ENCODE results near the gene PPM1M. TPM values are rescaled to one million over a fixed set of nuclear protein-coding genes. Genes with fewer than 3 reads are reported as not detected.

The PPM1M gene
- total and polyA plus RNA-seq, 7 experiments from 2014 or later, result 55.8 to 135 (median 74.5) TPM

GRCh38 chr3:52250122-52250521 is 4.6 kb downstream of the PPM1M start:
- intact Hi-C loops (cut with micrococcal nuclease), result no loop called here
- peaks cover 0 to 6% (median 0%) of the 10 kb centered on the region in 11 donors for H3K9me3 Mint-ChIP-seq
- H3K27ac ChIP-seq (ENCODE audit: low read depth, low read length), result peak overlapping the region; percentile 87
- CTCF ChIA-PET, result interaction anchor here (1.2 to 3.2 kb wide), 4 partner anchors 10 to 28 kb away, joined by 4 to 16 read pairs (median 8); partner anchors contain the start of gene WDR82
- DNase-seq (no peak), ATAC-seq (no peak)
- no peak overlapping the region for H3K4me3 ChIP-seq (ENCODE audit: low read length)
- H3K36me3 Mint-ChIP-seq, result peaks cover 8 to 48% (median 15%) of the 10 kb centered on the region in 5 donors
- peak overlapping the region in 7 of 10 donors; percentile 15 to 87 (median 46) for H3K4me3 Mint-ChIP-seq
- H3K27me3 ChIP-seq (ENCODE audit: control insufficient read depth in 2 of 2, insufficient read depth in 2 of 2, low read length in 2 of 2), result no peaks in the 10 kb centered on the region
- peaks cover 38 to 90% (median 85%) of the 10 kb centered on the region in 7 donors for H3K4me1 Mint-ChIP-seq
- peaks cover 0 to 4% (median 0%) of the 10 kb centered on the region in 5 donors for H3K27me3 Mint-ChIP-seq
- POLR2A ChIA-PET, result interaction anchor here (1.2 to 46.3 kb wide), 8 partner anchors 9 to 34 kb away, joined by 3 to 1418 read pairs (median 24); partner anchors contain the start of genes GLYCTK, TWF2 and WDR82
- H3K9me3 ChIP-seq (ENCODE audit: control insufficient read depth in 2 of 3, low read length in 3 of 3), result no peaks in the 10 kb centered on the region
- peaks cover 55 to 85% of the 10 kb centered on the region in 2 donors for H3K4me1 ChIP-seq (ENCODE audit: control insufficient read depth in 2 of 2, insufficient read depth in 2 of 2, low read length in 2 of 2)
- peak overlapping the region; percentile 56 to 99 (median 92) for H3K27ac Mint-ChIP-seq
- H3K36me3 ChIP-seq (ENCODE audit: control insufficient read depth in 2 of 3, insufficient read depth in 3 of 3, low read length in 3 of 3), result peaks cover 0 to 34% (median under 1%) of the 10 kb centered on the region in 3 experiments

- peaks cover 15 to 58% (median 39%) of the 10 kb centered on the region in 5 donors for H3K36me3 Mint-ChIP-seq
- POLR2A ChIA-PET, result interaction anchor here (0.8 to 46.3 kb wide), 14 partner anchors 8 to 202 kb away, joined by 3 to 1418 read pairs (median 8); partner anchors contain the start of genes DUSP7, GLYCTK, NISCH and PPM1M
- peaks cover 0 to 4% (median 0%) of the 10 kb centered on the region in 11 donors for H3K9me3 Mint-ChIP-seq
- intact Hi-C loops (cut with micrococcal nuclease), result loop anchor here (1.0 kb wide), 9 partner anchors 8 to 86 kb away; partner anchors contain the start of genes PPM1M (in 2 of the 2), WDR82 (in 2 of the 2) and TWF2 (in 1 of the 2)
- peaks cover 0 to 4% (median 0%) of the 10 kb centered on the region in 5 donors for H3K27me3 Mint-ChIP-seq
- peak overlapping the region; percentile 82 to 97 (median 86) for H3K4me3 Mint-ChIP-seq
- peak; percentile 95 for ATAC-seq
- H3K36me3 ChIP-seq (ENCODE audit: control insufficient read depth in 2 of 3, insufficient read depth in 3 of 3, low read length in 3 of 3), result peaks cover 20 to 58% (median 29%) of the 10 kb centered on the region in 3 experiments
- no peaks in the 10 kb centered on the region for H3K27me3 ChIP-seq (ENCODE audit: control insufficient read depth in 2 of 2, insufficient read depth in 2 of 2, low read length in 2 of 2)
- H3K9me3 ChIP-seq (ENCODE audit: control insufficient read depth in 2 of 3, low read length in 3 of 3), result no peaks in the 10 kb centered on the region
- CTCF ChIA-PET, result interaction anchor here (0.6 to 3.5 kb wide), 17 partner anchors 8 to 1644 kb away, joined by 4 to 33 read pairs (median 9); partner anchors contain the start of genes TWF2 and WDR82
- H3K4me1 ChIP-seq (ENCODE audit: control insufficient read depth in 2 of 2, insufficient read depth in 2 of 2, low read length in 2 of 2), result peaks cover 55 to 91% of the 10 kb centered on the region in 2 donors
- peak overlapping the region; percentile 92 to 100 (median 98) for H3K27ac Mint-ChIP-seq
- H3K4me3 ChIP-seq (ENCODE audit: low read length), result peak overlapping the region; percentile 38
- H3K4me1 Mint-ChIP-seq, result peaks cover 46 to 99% (median 92%) of the 10 kb centered on the region in 7 donors
- DNase-seq, result peak in 8 of 9 donors; percentile 81 to 95 (median 94)
- H3K27ac ChIP-seq (ENCODE audit: low read depth, low read length), result peak overlapping the region; percentile 87
Observed at GRCh38 chr3:52253314-52254304, 8.1 kb downstream of the PPM1M start.

- Histone ChIP-seq H3K27ac (ENCODE audit: low read depth, low read length) (peak overlapping the region; percentile 87), H3K4me1 (ENCODE audit: control insufficient read depth in 2 of 2, insufficient read depth in 2 of 2, low read length in 2 of 2) (peaks cover 51 to 91% of the 10 kb centered on the region in 2 donors), H3K27me3 (ENCODE audit: control insufficient read depth in 2 of 2, insufficient read depth in 2 of 2, low read length in 2 of 2) (no peaks in the 10 kb centered on the region), H3K9me3 (ENCODE audit: control insufficient read depth in 2 of 3, low read length in 3 of 3) (no peaks in the 10 kb centered on the region), H3K36me3 (ENCODE audit: control insufficient read depth in 2 of 3, insufficient read depth in 3 of 3, low read length in 3 of 3) (peaks cover 30 to 58% (median 39%) of the 10 kb centered on the region in 3 experiments), H3K4me3 (ENCODE audit: low read length) (no peak overlapping the region)
- H3K27ac Mint-ChIP-seq, result peak overlapping the region; percentile 92 to 100 (median 98)
- peaks cover 18 to 62% (median 46%) of the 10 kb centered on the region in 5 donors for H3K36me3 Mint-ChIP-seq
- no peak for ATAC-seq
- H3K4me1 Mint-ChIP-seq, result peaks cover 48 to 99% (median 91%) of the 10 kb centered on the region in 7 donors
- intact Hi-C loops (cut with micrococcal nuclease), result no loop called here
- no peak for DNase-seq
- ChIA-PET CTCF (interaction anchor here (2.7 to 3.5 kb wide), 5 partner anchors 9 to 34 kb away, joined by 7 to 33 read pairs (median 11); partner anchors contain the start of gene WDR82), POLR2A (interaction anchor here (0.6 to 46.3 kb wide), 9 partner anchors 7 to 201 kb away, joined by 5 to 1418 read pairs (median 41); partner anchors contain the start of genes GLYCTK, NISCH, PPM1M and TWF2)
- peaks cover 0 to 4% (median 0%) of the 10 kb centered on the region in 5 donors for H3K27me3 Mint-ChIP-seq
- peak overlapping the region in 8 of 10 donors; percentile 63 to 97 (median 86) for H3K4me3 Mint-ChIP-seq
- peaks cover 0 to 4% (median 0%) of the 10 kb centered on the region in 11 donors for H3K9me3 Mint-ChIP-seq
Observed at GRCh38 chr3:52254608-52255007, 9.0 kb downstream of the PPM1M start.

- no peak overlapping the region for H3K4me3 ChIP-seq (ENCODE audit: low read length)
- Mint-ChIP-seq H3K4me3 (peak overlapping the region in 6 of 10 donors; percentile 32 to 87 (median 52)), H3K4me1 (peaks cover 53 to 99% (median 91%) of the 10 kb centered on the region in 7 donors), H3K27me3 (peaks cover 0 to 4% (median 0%) of the 10 kb centered on the region in 5 donors), H3K36me3 (peaks cover 14 to 71% (median 53%) of the 10 kb centered on the region in 5 donors), H3K9me3 (peaks cover 0 to 4% (median 0%) of the 10 kb centered on the region in 11 donors), H3K27ac (peak overlapping the region; percentile 81 to 100 (median 97))
- H3K9me3 ChIP-seq (ENCODE audit: control insufficient read depth in 2 of 3, low read length in 3 of 3), result no peaks in the 10 kb centered on the region
- intact Hi-C loops (cut with micrococcal nuclease), result no loop called here
- ChIA-PET CTCF (interaction anchor here (1.2 to 1.5 kb wide), 2 partner anchors 16 to 21 kb away, joined by 3 to 5 read pairs; no protein-coding TSS in a partner anchor), POLR2A (interaction anchor here (1.0 to 46.3 kb wide), 6 partner anchors 9 to 28 kb away, joined by 4 to 1418 read pairs (median 21); partner anchors contain the start of genes GLYCTK, PPM1M and WDR82)
- H3K4me1 ChIP-seq (ENCODE audit: control insufficient read depth in 2 of 2, insufficient read depth in 2 of 2, low read length in 2 of 2), result peaks cover 49 to 85% of the 10 kb centered on the region in 2 donors
- H3K36me3 ChIP-seq (ENCODE audit: control insufficient read depth in 2 of 3, insufficient read depth in 3 of 3, low read length in 3 of 3), result peaks cover 42 to 66% (median 54%) of the 10 kb centered on the region in 3 experiments
- peak overlapping the region; percentile 87 for H3K27ac ChIP-seq (ENCODE audit: low read depth, low read length)
- DNase-seq (no peak), ATAC-seq (no peak)
- H3K27me3 ChIP-seq (ENCODE audit: control insufficient read depth in 2 of 2, insufficient read depth in 2 of 2, low read length in 2 of 2), result no peaks in the 10 kb centered on the region
Observed at GRCh38 chr3:52256159-52256558, 10.6 kb downstream of the PPM1M start.

GRCh38 chr3:52256622-52257021 is 11.1 kb downstream of the PPM1M start:
- Mint-ChIP-seq H3K27ac (peak overlapping the region; percentile 61 to 100 (median 97)), H3K27me3 (peaks cover 0 to 4% (median 0%) of the 10 kb centered on the region in 5 donors), H3K4me3 (peak overlapping the region in 8 of 10 donors; percentile 6 to 84 (median 38)), H3K4me1 (peaks cover 58 to 100% (median 91%) of the 10 kb centered on the region in 7 donors), H3K9me3 (peaks cover 0 to 4% (median 0%) of the 10 kb centered on the region in 11 donors), H3K36me3 (peaks cover 14 to 73% (median 56%) of the 10 kb centered on the region in 5 donors)
- CTCF ChIA-PET, result interaction anchor here (1.2 to 1.5 kb wide), 2 partner anchors 16 to 20 kb away, joined by 3 to 5 read pairs; no protein-coding TSS in a partner anchor
- H3K27ac ChIP-seq (ENCODE audit: low read depth, low read length), result peak overlapping the region; percentile 87
- DNase-seq, result no peak
- ATAC-seq, result no peak
- H3K27me3 ChIP-seq (ENCODE audit: control insufficient read depth in 2 of 2, insufficient read depth in 2 of 2, low read length in 2 of 2), result no peaks in the 10 kb centered on the region
- H3K36me3 ChIP-seq (ENCODE audit: control insufficient read depth in 2 of 3, insufficient read depth in 3 of 3, low read length in 3 of 3), result peaks cover 43 to 69% (median 58%) of the 10 kb centered on the region in 3 experiments
- intact Hi-C loops (cut with micrococcal nuclease), result no loop called here
- no peak overlapping the region for H3K4me3 ChIP-seq (ENCODE audit: low read length)
- no peaks in the 10 kb centered on the region for H3K9me3 ChIP-seq (ENCODE audit: control insufficient read depth in 2 of 3, low read length in 3 of 3)
- POLR2A ChIA-PET, result interaction anchor here (1.0 to 46.3 kb wide), 6 partner anchors 9 to 27 kb away, joined by 4 to 1418 read pairs (median 21); partner anchors contain the start of genes GLYCTK, PPM1M and WDR82
- peaks cover 47 to 88% of the 10 kb centered on the region in 2 donors for H3K4me1 ChIP-seq (ENCODE audit: control insufficient read depth in 2 of 2, insufficient read depth in 2 of 2, low read length in 2 of 2)
